HG03439 (cell line): Measurements from ENCODE around the gene ZMYND12.

Source experiments
- ATAC-seq: cut with Tn5 transposase; IDR thresholded peaks from one replicate; pipeline ENCODE4 v1.9.1; 2021; ENCODE audit warnings: mild to moderate bottlenecking, moderate library complexity; ENCODE audit not compliant: unreplicated experiment

The ZMYND12 gene

DNA sequence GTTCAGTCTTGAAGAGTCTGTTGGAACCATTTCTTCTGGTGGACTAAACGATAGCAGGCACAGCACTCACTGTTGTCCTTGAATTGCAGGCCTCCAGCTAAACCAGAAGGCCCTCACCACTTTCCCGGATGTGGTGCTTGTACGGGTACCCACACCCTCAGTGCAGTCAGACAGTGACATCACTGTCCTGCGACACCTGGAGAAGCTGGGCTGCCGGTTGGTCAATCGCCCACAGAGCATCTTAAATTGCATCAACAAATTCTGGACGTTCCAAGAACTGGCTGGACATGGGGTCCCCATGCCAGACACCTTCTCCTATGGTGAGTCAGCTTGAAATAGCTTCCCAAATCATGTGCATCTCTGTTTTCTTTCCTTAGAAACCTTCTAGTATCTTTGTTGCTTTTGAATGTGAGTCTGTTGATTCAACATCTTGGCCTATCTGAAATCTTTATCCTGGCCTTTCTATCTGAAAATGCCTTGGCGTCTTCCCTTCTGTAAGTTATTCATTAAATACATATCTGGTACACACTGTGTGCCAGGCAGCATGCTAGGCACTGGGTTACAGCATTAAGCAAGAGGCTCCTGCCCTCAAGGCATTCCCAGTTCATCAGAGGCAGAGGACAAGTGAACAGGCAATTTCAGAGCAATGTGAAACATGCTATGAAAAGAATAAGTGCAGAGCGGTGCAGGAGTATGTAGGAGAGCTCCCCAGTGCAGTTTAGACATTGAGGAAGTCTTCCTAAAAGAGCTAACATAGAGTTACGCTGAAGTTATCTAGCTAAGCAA is 56.3 kb downstream of the ZMYND12 start:
- no peak for ATAC-seq

GRCh38 chr1:42392967-42393848 is 62.6 kb downstream of the ZMYND12 start:
- no peak for ATAC-seq

GRCh38 chr1:42392255-42392654 is 63.6 kb downstream of the ZMYND12 start:
- no peak for ATAC-seq

- ATAC-seq, result no peak
These were observed 69.8 kb downstream of the ZMYND12 start for GRCh38 chr1:42386051-42386450.

DNA sequence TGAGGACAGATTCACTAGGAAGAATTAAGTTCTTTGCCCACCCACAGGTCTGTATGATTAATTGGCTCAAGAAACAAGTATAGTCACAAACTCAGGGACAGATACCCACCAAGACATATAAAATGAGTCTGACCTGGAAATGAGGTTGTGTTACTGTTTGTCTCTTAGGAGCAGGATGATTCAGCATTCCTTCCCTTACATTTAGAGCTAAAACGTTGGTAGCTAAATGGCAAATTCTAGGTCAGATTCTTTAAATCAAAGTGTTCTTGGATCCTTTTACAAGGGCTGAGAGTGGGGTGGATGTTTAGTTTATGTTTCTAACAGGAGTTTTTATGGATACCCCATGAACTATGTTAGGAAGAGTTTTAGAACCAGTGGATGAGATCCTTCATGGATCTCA is 70.5 kb downstream of the ZMYND12 start:
- ATAC-seq, result no peak

DNA sequence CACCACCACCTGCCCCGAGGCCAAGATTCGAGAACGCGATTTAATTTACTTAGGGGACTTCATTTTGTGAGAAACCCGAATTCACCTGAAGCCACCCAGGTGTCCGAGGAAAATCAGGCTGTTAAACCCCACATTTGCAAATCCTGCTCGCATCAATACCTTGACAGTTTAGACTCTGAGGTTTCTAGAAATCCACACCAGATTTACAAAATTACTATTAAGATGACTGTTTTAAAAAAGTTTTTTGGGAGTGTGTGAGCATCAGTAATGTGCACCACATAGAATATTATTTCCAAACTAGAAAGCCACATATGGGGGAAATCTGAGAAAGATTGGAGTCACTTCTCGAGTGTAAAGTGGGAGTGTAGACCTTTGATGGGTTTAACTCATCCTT is 74.5 kb downstream of the ZMYND12 start:
- no peak for ATAC-seq

- ATAC-seq, result peak; percentile 87
These were observed 75.1 kb downstream of the ZMYND12 start, which contains the start of gene RIMKLA for GRCh38 chr1:42380586-42381279. TSS of gene RIMKLA (plus strand) at chr1:42380792. CDS start at chr1:42380935, 143 bp downstream.
